Measurements from ENCODE around the gene PFDN1. TPM values are rescaled to one million over a fixed set of nuclear protein-coding genes. Genes with fewer than 3 reads are reported as not detected.

Gene PFDN1
- total RNA-seq, 1 donor: 68.2 TPM

Other genes starting within 250 kb of the PFDN1 start
- 6.5 TPM for gene PURA, start 189.0 kb downstream of the PFDN1 start, total RNA-seq
- 2.3 TPM for gene IGIP, start 177.2 kb downstream of the PFDN1 start, total RNA-seq
- 5.6 TPM for gene CYSTM1, start 127.9 kb downstream of the PFDN1 start, total RNA-seq
- gene HBEGF, start 43.5 kb upstream of the PFDN1 start, total RNA-seq: 80.5 TPM
- 0.10 TPM for gene SLC4A9, start 57.1 kb upstream of the PFDN1 start, total RNA-seq
- 227 TPM for gene ANKHD1, start 98.7 kb upstream of the PFDN1 start, total RNA-seq
- 4.0 TPM for gene EIF4EBP3, start 244.6 kb upstream of the PFDN1 start, total RNA-seq

Measured in mononuclear cell (primary cell).